ENCODE measurements around the gene EDC4. TPM values are rescaled to one million over a fixed set of nuclear protein-coding genes. Genes with fewer than 3 reads are reported as not detected.

The EDC4 gene
- total and polyA plus RNA-seq, 2 of the 13 experiments (the other 11 are each of a cell fraction or from before 2014, with no cell fraction given) = 51.4 to 59.1 TPM

GRCh38 chr16:67923414-67924116, 50.7 kb downstream of the EDC4 start:
- no TSS peak for BruUV-seq (replicated peaks)
- DNase-seq (ENCODE audit: low spot score) (no peak), ATAC-seq (no peak), FAIRE-seq (no peak)
- intact Hi-C loops (cut with micrococcal nuclease; ENCODE audit: unreplicated experiment) (no loop called here), in situ Hi-C loops (cut with HindIII; ENCODE audit: extremely low pct_ligation_motif_present, low pct_unique_long_range_greater_than_20kb) (no loop called here)
- TF ChIP-seq MNT (IDR thresholded peaks at IDR 0.05) (peak; percentile 71; the same call in 1 of the 2 replicates), ZNF709 (CRISPR knock-in tag; IDR thresholded peaks at IDR 0.05) (no peak), ZNF451 (CRISPR knock-in tag; IDR thresholded peaks at IDR 0.05) (no peak)
- 93% methylated on average over 9 of the region's 10 CpGs for WGBS (ENCODE audit: low lambda C conversion rate)
- Histone ChIP-seq H3K9ac (ENCODE audit: insufficient read depth, low read depth, low read length) (no peak overlapping the region), H3K27me3 (ENCODE audit: control insufficient read depth in 1 of 2, insufficient read depth in 2 of 2, low read length in 2 of 2) (no peaks in the 10 kb centered on the region), H4K20me1 (ENCODE audit: insufficient read depth, low read length) (no peaks in the 10 kb centered on the region), H3K79me2 (ENCODE audit: insufficient read depth, low read length) (no peaks in the 10 kb centered on the region), H2AFZ (ENCODE audit: low read length) (no peak overlapping the region), H3K9me3 (ENCODE audit: low read length) (no peaks in the 10 kb centered on the region), H3K4me1 (ENCODE audit: insufficient read depth, low read length) (no peaks in the 10 kb centered on the region), H3K27ac (ENCODE audit: extremely low read length, insufficient read depth, low read length) (no peak overlapping the region), H3K36me3 (replicated peaks in 1 of 2; ENCODE audit: control insufficient read depth in 1 of 2, insufficient read depth in 2 of 2, low read length in 2 of 2) (peaks cover 23 to 34% of the 10 kb centered on the region in 2 experiments), H3K4me3 (replicated peaks in 1 of 3; ENCODE audit: insufficient read depth in 1 of 3, low read depth in 2 of 3, low read length in 3 of 3) (no peak overlapping the region), H3K4me2 (ENCODE audit: low read depth, low read length) (no peak overlapping the region)
- POLR2A ChIA-PET = interaction anchor here (0.9 kb wide), 1 partner anchor 12 kb away, joined by 3 read pairs; no protein-coding TSS in a partner anchor
- CTCF ChIA-PET (ENCODE audit: low intra/inter-chr PET ratio, low total read pairs) = no interaction called here

GRCh38 chr16:67924140-67924906, 51.5 kb downstream of the EDC4 start:
- no peaks in the 10 kb centered on the region; the same call in 1 of the 2 replicates for H4K20me1 ChIP-seq (ENCODE audit: insufficient read depth, low read length)
- intact Hi-C loops (cut with micrococcal nuclease; ENCODE audit: unreplicated experiment) = no loop called here
- no peaks in the 10 kb centered on the region for H3K9me3 ChIP-seq (ENCODE audit: low read length)
- ChIA-PET CTCF (ENCODE audit: low intra/inter-chr PET ratio, low total read pairs) (no interaction called here), POLR2A (no interaction called here)
- no peak overlapping the region for H3K4me3 ChIP-seq (replicated peaks in 1 of 3; ENCODE audit: insufficient read depth in 1 of 3, low read depth in 2 of 3, low read length in 3 of 3)
- no peak overlapping the region for H3K9ac ChIP-seq (ENCODE audit: insufficient read depth, low read depth, low read length)
- H2AFZ ChIP-seq (ENCODE audit: low read length) = no peak overlapping the region
- ATAC-seq (no peak), FAIRE-seq (no peak), DNase-seq (ENCODE audit: low spot score) (no peak)
- H3K4me1 ChIP-seq (ENCODE audit: insufficient read depth, low read length) = no peaks in the 10 kb centered on the region
- in situ Hi-C loops (cut with HindIII; ENCODE audit: extremely low pct_ligation_motif_present, low pct_unique_long_range_greater_than_20kb) = no loop called here
- TF ChIP-seq MYC (CRISPR knock-in tag; IDR thresholded peaks at IDR 0.05; ENCODE audit: borderline replicate concordance) (no peak), PRPF4 (IDR thresholded peaks at IDR 0.05; ENCODE audit: low read depth, low read length, poor library complexity, severe bottlenecking) (no peak), SATB2 (CRISPR knock-in tag; IDR thresholded peaks at IDR 0.05) (no peak), PLRG1 (conservative IDR thresholded peaks at IDR 0.05) (no peak), ZNF232 (CRISPR knock-in tag; IDR thresholded peaks at IDR 0.05; ENCODE audit: borderline replicate concordance) (no peak)
- no peaks in the 10 kb centered on the region for H3K27me3 ChIP-seq (ENCODE audit: control insufficient read depth in 1 of 2, insufficient read depth in 2 of 2, low read length in 2 of 2)
- no peak overlapping the region for H3K27ac ChIP-seq (ENCODE audit: extremely low read length, insufficient read depth, low read length)
- 85% methylated on average over 10 of the region's 10 CpGs for WGBS (ENCODE audit: low lambda C conversion rate)
- BruUV-seq (replicated peaks) = no TSS peak
- H3K4me2 ChIP-seq (ENCODE audit: low read depth, low read length) = no peak overlapping the region
- peaks cover 28% of the 10 kb centered on the region in 2 experiments for H3K36me3 ChIP-seq (replicated peaks in 1 of 2; ENCODE audit: control insufficient read depth in 1 of 2, insufficient read depth in 2 of 2, low read length in 2 of 2)
- H3K79me2 ChIP-seq (ENCODE audit: insufficient read depth, low read length) = no peaks in the 10 kb centered on the region
